ENCODE results near the gene BRIP1.
"Not testable (repeated sequence)": the region's sequence is repeated elsewhere in the genome, so short reads cannot be mapped to it uniquely, and the experiment has no call there.

The BRIP1 gene

GRCh38 chr17:61862975-61863800 is at the start of gene BRIP1:
BRIP1 (minus strand) TSS chr17:61863528; CDS start chr17:61861539, 1,989 bp downstream.
- Histone ChIP-seq H3K27ac (ENCODE audit: low read depth, low read length) (peak within 1 kb of the TSS; percentile 51), H3K4me1 (ENCODE audit: control insufficient read depth in 1 of 2, insufficient read depth in 2 of 2, low read length in 2 of 2) (peaks cover 14 to 20% of the 10 kb centered on the region in 2 donors), H3K9me3 (ENCODE audit: control insufficient read depth in 1 of 2, low read length in 2 of 2) (no peaks in the 10 kb centered on the region), H3K9ac (ENCODE audit: low read depth in 1 of 2, low read length in 2 of 2) (peak within 1 kb of the TSS; percentile 86 to 88), H3K36me3 (ENCODE audit: control insufficient read depth in 1 of 2, insufficient read depth in 2 of 2, low read length in 2 of 2) (peaks cover 0 to 12% of the 10 kb centered on the region in 2 donors), H3K4me3 (ENCODE audit: low read depth in 1 of 2, low read length in 2 of 2) (peak within 1 kb of the TSS; percentile 93 to 95), H3K27me3 (ENCODE audit: control insufficient read depth in 1 of 2, insufficient read depth in 2 of 2, low read length in 2 of 2) (no peaks in the 10 kb centered on the region)

DNA sequence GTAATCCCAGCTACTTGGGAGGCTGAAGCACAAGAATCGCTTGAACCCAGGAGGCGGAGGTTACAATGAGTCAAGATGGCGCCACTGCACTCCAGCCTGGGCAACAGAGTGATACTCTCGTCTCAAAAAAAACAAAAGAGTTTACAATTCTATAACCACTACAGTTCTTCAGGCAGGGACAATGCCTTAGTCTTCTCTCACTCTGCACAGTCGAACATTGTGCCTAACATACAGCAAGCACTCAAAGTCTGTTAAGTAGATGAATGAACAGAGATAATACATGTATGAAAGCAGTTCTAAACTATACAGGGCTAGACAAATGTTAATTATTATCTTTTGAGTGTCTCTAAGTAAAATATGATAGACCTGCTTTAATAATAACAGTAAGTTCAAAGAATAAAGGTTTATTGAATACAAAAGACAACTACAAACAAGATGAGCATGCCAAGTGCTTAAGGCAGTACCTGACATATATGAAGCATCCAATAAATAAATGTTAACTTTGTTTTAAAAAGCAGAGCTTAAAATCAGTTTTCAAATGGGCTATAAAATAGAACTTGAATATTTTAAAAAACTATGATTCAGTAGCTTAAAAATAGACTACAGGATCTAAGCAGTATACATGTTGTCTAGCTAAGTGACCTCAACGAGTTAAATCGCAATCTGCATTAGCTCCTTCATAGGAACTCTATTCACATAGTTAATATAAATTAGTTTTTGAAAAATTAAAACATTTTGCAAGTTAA is 45.1 kb upstream of the BRIP1 start:
- Histone ChIP-seq H3K9me3 (ENCODE audit: control insufficient read depth in 1 of 2, low read length in 2 of 2) (no peaks in the 10 kb centered on the region), H3K27me3 (ENCODE audit: control insufficient read depth in 1 of 2, insufficient read depth in 2 of 2, low read length in 2 of 2) (no peaks in the 10 kb centered on the region), H3K4me3 (ENCODE audit: low read depth in 1 of 2, low read length in 2 of 2) (no peak overlapping the region), H3K36me3 (ENCODE audit: control insufficient read depth in 1 of 2, insufficient read depth in 2 of 2, low read length in 2 of 2) (peaks cover 10 to 23% of the 10 kb centered on the region in 2 donors), H3K27ac (ENCODE audit: low read depth, low read length) (no peak overlapping the region), H3K4me1 (ENCODE audit: control insufficient read depth in 1 of 2, insufficient read depth in 2 of 2, low read length in 2 of 2) (no peaks in the 10 kb centered on the region), H3K9ac (ENCODE audit: low read depth in 1 of 2, low read length in 2 of 2) (no peak overlapping the region)

GRCh38 chr17:61907361-61907760 is 44.0 kb upstream of the BRIP1 start:
- Histone ChIP-seq H3K9me3 (ENCODE audit: control insufficient read depth in 1 of 2, low read length in 2 of 2) (no peaks in the 10 kb centered on the region), H3K36me3 (ENCODE audit: control insufficient read depth in 1 of 2, insufficient read depth in 2 of 2, low read length in 2 of 2) (peaks cover 10 to 23% of the 10 kb centered on the region in 2 donors), H3K9ac (ENCODE audit: low read depth in 1 of 2, low read length in 2 of 2) (no peak overlapping the region), H3K27me3 (ENCODE audit: control insufficient read depth in 1 of 2, insufficient read depth in 2 of 2, low read length in 2 of 2) (no peaks in the 10 kb centered on the region), H3K4me3 (ENCODE audit: low read depth in 1 of 2, low read length in 2 of 2) (no peak overlapping the region), H3K27ac (ENCODE audit: low read depth, low read length) (no peak overlapping the region), H3K4me1 (ENCODE audit: control insufficient read depth in 1 of 2, insufficient read depth in 2 of 2, low read length in 2 of 2) (no peaks in the 10 kb centered on the region)

DNA sequence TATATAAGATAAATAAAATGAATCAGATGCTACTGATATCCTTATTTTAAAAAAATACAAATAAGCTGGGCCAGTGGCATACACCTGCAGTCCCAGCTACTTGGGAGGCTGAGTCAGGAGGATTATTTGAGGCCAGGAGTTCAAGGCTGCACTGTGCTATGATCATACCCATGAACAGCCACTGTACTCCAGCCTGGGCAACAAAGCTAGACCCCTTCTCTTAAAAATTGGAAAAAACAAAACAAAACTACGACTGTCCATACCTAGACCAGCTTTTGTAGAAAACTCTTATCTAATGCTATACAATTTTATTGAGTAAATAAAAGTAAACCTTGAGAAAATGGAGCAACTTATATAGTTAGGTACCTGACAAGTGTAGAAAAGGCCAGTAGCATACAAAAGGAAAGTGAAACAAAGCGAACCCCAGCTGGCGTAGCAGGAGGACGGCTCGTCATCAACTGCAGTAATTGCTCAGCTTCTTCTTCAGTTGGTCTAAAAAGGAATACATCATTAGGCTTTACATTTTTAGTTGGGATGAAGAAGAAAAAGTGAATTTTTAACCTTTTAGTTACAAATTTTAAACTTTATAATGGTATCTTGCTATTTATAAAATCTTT is 40.9 kb upstream of the BRIP1 start:
- Histone ChIP-seq H3K9me3 (ENCODE audit: control insufficient read depth in 1 of 2, low read length in 2 of 2) (no peaks in the 10 kb centered on the region), H3K27ac (ENCODE audit: low read depth, low read length) (no peak overlapping the region), H3K4me1 (ENCODE audit: control insufficient read depth in 1 of 2, insufficient read depth in 2 of 2, low read length in 2 of 2) (no peaks in the 10 kb centered on the region), H3K36me3 (ENCODE audit: control insufficient read depth in 1 of 2, insufficient read depth in 2 of 2, low read length in 2 of 2) (peaks cover 11% of the 10 kb centered on the region in 2 donors), H3K4me3 (ENCODE audit: low read depth in 1 of 2, low read length in 2 of 2) (peak overlapping the region in 1 of 2 donors; percentile 54), H3K27me3 (ENCODE audit: control insufficient read depth in 1 of 2, insufficient read depth in 2 of 2, low read length in 2 of 2) (no peaks in the 10 kb centered on the region), H3K9ac (ENCODE audit: low read depth in 1 of 2, low read length in 2 of 2) (peak overlapping the region in 1 of 2 donors; percentile 2)

DNA sequence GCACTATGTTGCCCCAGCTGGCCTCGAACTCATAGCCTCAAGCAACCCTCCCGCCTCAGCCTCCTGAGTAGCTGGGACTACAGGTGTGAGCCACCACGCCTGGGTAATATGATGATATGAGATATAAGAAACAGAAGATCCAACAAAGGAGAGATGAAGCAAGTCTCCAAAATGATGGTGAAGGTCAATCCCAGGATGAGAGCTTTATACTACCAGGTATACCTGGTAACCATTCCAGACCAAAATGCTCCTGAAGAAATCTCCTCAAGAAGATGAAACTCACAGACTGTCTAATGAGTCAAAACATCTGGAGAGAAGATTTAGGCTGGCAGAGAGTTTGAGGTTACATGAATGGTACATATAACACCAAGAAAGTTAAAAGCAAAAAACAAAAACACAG is 39.9 kb upstream of the BRIP1 start:
- Histone ChIP-seq H3K4me3 (ENCODE audit: low read depth in 1 of 2, low read length in 2 of 2) (no peak overlapping the region), H3K27ac (ENCODE audit: low read depth, low read length) (no peak overlapping the region), H3K9ac (ENCODE audit: low read depth in 1 of 2, low read length in 2 of 2) (no peak overlapping the region), H3K9me3 (ENCODE audit: control insufficient read depth in 1 of 2, low read length in 2 of 2) (no peaks in the 10 kb centered on the region), H3K36me3 (ENCODE audit: control insufficient read depth in 1 of 2, insufficient read depth in 2 of 2, low read length in 2 of 2) (peaks cover 9 to 11% of the 10 kb centered on the region in 2 donors), H3K27me3 (ENCODE audit: control insufficient read depth in 1 of 2, insufficient read depth in 2 of 2, low read length in 2 of 2) (no peaks in the 10 kb centered on the region), H3K4me1 (ENCODE audit: control insufficient read depth in 1 of 2, insufficient read depth in 2 of 2, low read length in 2 of 2) (no peaks in the 10 kb centered on the region)

- H3K27me3 ChIP-seq (ENCODE audit: control insufficient read depth in 1 of 2, insufficient read depth in 2 of 2, low read length in 2 of 2) = no peaks in the 10 kb centered on the region
- H3K4me3 ChIP-seq (ENCODE audit: low read depth in 1 of 2, low read length in 2 of 2) = no peak overlapping the region
- no peak overlapping the region for H3K27ac ChIP-seq (ENCODE audit: low read depth, low read length)
- no peaks in the 10 kb centered on the region for H3K9me3 ChIP-seq (ENCODE audit: control insufficient read depth in 1 of 2, low read length in 2 of 2)
- H3K4me1 ChIP-seq (ENCODE audit: control insufficient read depth in 1 of 2, insufficient read depth in 2 of 2, low read length in 2 of 2) = no peaks in the 10 kb centered on the region
- peaks cover 4% of the 10 kb centered on the region in 2 donors for H3K36me3 ChIP-seq (ENCODE audit: control insufficient read depth in 1 of 2, insufficient read depth in 2 of 2, low read length in 2 of 2)
- H3K9ac ChIP-seq (ENCODE audit: low read depth in 1 of 2, low read length in 2 of 2) = no peak overlapping the region
These were observed 34.3 kb upstream of the BRIP1 start for GRCh38 chr17:61897548-61898180.

- Histone ChIP-seq H3K9ac (ENCODE audit: low read depth in 1 of 2, low read length in 2 of 2) (no peak overlapping the region), H3K36me3 (ENCODE audit: control insufficient read depth in 1 of 2, insufficient read depth in 2 of 2, low read length in 2 of 2) (peaks cover 4 to 5% of the 10 kb centered on the region in 2 donors), H3K27ac (ENCODE audit: low read depth, low read length) (no peak overlapping the region), H3K27me3 (ENCODE audit: control insufficient read depth in 1 of 2, insufficient read depth in 2 of 2, low read length in 2 of 2) (no peaks in the 10 kb centered on the region), H3K4me3 (ENCODE audit: low read depth in 1 of 2, low read length in 2 of 2) (no peak overlapping the region), H3K9me3 (ENCODE audit: control insufficient read depth in 1 of 2, low read length in 2 of 2) (no peaks in the 10 kb centered on the region), H3K4me1 (ENCODE audit: control insufficient read depth in 1 of 2, insufficient read depth in 2 of 2, low read length in 2 of 2) (no peaks in the 10 kb centered on the region)
These were observed 32.1 kb upstream of the BRIP1 start for GRCh38 chr17:61895391-61895790.

DNA sequence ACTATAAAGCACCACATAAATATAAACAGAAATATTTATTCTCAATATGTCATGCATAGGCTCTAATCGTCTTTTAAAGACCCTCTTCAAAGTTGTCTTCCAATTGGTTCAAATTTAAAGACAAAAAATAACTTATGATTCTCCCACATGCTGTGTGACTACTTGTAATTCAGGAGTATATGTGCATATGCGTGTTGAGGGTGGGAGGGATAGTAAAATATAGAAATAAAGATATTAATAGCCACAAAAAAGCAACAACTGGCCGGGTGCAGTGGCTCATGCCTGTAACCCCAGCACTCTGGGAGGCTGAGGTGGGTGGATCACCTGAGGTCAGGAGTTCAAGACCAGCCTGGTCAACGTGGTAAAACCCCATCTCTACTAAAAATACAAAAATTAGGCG is 31.0 kb upstream of the BRIP1 start:
- H3K36me3 ChIP-seq (ENCODE audit: control insufficient read depth in 1 of 2, insufficient read depth in 2 of 2, low read length in 2 of 2); H3K27me3 ChIP-seq (ENCODE audit: control insufficient read depth in 1 of 2, insufficient read depth in 2 of 2, low read length in 2 of 2); H3K27ac ChIP-seq (ENCODE audit: low read depth, low read length); H3K4me1 ChIP-seq (ENCODE audit: control insufficient read depth in 1 of 2, insufficient read depth in 2 of 2, low read length in 2 of 2); H3K9ac ChIP-seq (ENCODE audit: low read depth in 1 of 2, low read length in 2 of 2); H3K9me3 ChIP-seq (ENCODE audit: control insufficient read depth in 1 of 2, low read length in 2 of 2); H3K4me3 ChIP-seq (ENCODE audit: low read depth in 1 of 2, low read length in 2 of 2): not testable (repeated sequence)

DNA sequence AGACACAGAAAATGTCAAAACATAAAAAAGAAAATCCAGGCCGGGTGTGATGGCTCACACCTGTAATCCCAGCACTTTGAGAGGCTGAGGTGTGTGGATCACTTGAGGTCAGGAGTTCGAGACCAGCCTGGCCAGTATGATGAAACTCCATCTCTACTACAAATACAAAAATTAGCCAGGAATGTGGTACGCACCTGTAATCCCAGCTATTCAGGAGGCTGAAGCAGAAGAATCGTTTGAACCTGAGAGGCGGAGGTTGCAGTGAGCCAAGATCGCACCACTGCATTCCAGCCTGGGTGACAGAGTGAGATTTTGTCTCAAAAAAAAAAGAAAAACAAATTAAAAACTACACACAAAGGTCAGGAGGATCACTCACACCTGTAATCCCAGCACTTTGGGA is 24.4 kb upstream of the BRIP1 start:
- peaks cover 7 to 41% of the 10 kb centered on the region in 2 donors for H3K36me3 ChIP-seq (ENCODE audit: control insufficient read depth in 1 of 2, insufficient read depth in 2 of 2, low read length in 2 of 2)
- not testable (repeated sequence) for H3K4me1 ChIP-seq (ENCODE audit: control insufficient read depth in 1 of 2, insufficient read depth in 2 of 2, low read length in 2 of 2); H3K27me3 ChIP-seq (ENCODE audit: control insufficient read depth in 1 of 2, insufficient read depth in 2 of 2, low read length in 2 of 2); H3K9me3 ChIP-seq (ENCODE audit: control insufficient read depth in 1 of 2, low read length in 2 of 2); H3K4me3 ChIP-seq (ENCODE audit: low read depth in 1 of 2, low read length in 2 of 2); H3K27ac ChIP-seq (ENCODE audit: low read depth, low read length); H3K9ac ChIP-seq (ENCODE audit: low read depth in 1 of 2, low read length in 2 of 2)
